ENCODE data around the gene PRR16. TPM values are rescaled to one million over a fixed set of nuclear protein-coding genes. Genes with fewer than 3 reads are reported as not detected.

The PRR16 gene
- total RNA-seq, 1 experiment from 2014 or later, result not detected

GRCh38 chr5:120532835-120533234 is 68.7 kb downstream of the PRR16 start:
- Histone ChIP-seq H3K4me1 (ENCODE audit: control insufficient read depth, insufficient read depth, low read length) (no peaks in the 10 kb centered on the region), H3K27ac (ENCODE audit: low read length) (no peak overlapping the region), H3K4me3 (ENCODE audit: low read depth in 2 of 2, low read length in 2 of 2) (no peak overlapping the region), H3K36me3 (ENCODE audit: control insufficient read depth, insufficient read depth, low read length) (no peaks in the 10 kb centered on the region), H3K9me3 (ENCODE audit: control insufficient read depth, insufficient read depth, low read depth, low read length) (no peaks in the 10 kb centered on the region), H3K27me3 (ENCODE audit: control insufficient read depth, insufficient read depth, low read length) (no peaks in the 10 kb centered on the region)
- ChIA-PET CTCF (no interaction called here), POLR2A (no interaction called here)
- in situ Hi-C loops (cut with HindIII; ENCODE audit: low pct_unique_long_range_greater_than_20kb, low sequenced_read_pairs), result no loop called here
- ATAC-seq (no peak), DNase-seq (ENCODE audit: low read depth, low spot score) (no peak)
- TF ChIP-seq REST (IDR thresholded peaks at IDR 0.05; ENCODE audit: insufficient read depth in 1 of 2, low read depth in 2 of 2, low read length in 1 of 2), result no peak
- no peak for TF ChIP-seq TCF7L2 (IDR thresholded peaks at IDR 0.05; ENCODE audit: low read depth, low read length)
- intact Hi-C loops (cut with micrococcal nuclease; ENCODE audit: unreplicated experiment), result no loop called here
- BruUV-seq (replicated peaks), result no TSS peak

GRCh38 chr5:120533581-120533980 is 69.5 kb downstream of the PRR16 start:
- CTCF ChIA-PET, result no interaction called here

More at GRCh38 chr5:120533581-120533980, 69.5 kb downstream of the PRR16 start:
- H3K4me1 ChIP-seq (ENCODE audit: control insufficient read depth, insufficient read depth, low read length), result no peaks in the 10 kb centered on the region
- ATAC-seq (no peak), DNase-seq (ENCODE audit: low read depth, low spot score) (no peak)
- no peaks in the 10 kb centered on the region for H3K9me3 ChIP-seq (ENCODE audit: control insufficient read depth, insufficient read depth, low read depth, low read length)
- H3K4me3 ChIP-seq (ENCODE audit: low read depth in 2 of 2, low read length in 2 of 2), result no peak overlapping the region
- POLR2A ChIA-PET, result no interaction called here
- BruUV-seq (replicated peaks), result no TSS peak
- H3K27ac ChIP-seq (ENCODE audit: low read length), result no peak overlapping the region
- in situ Hi-C loops (cut with HindIII; ENCODE audit: low pct_unique_long_range_greater_than_20kb, low sequenced_read_pairs), result no loop called here
- H3K36me3 ChIP-seq (ENCODE audit: control insufficient read depth, insufficient read depth, low read length), result no peaks in the 10 kb centered on the region
- intact Hi-C loops (cut with micrococcal nuclease; ENCODE audit: unreplicated experiment), result no loop called here
- no peaks in the 10 kb centered on the region for H3K27me3 ChIP-seq (ENCODE audit: control insufficient read depth, insufficient read depth, low read length)
- TF ChIP-seq POLR2AphosphoS5 (IDR thresholded peaks at IDR 0.05; ENCODE audit: low read depth, low read length) (no peak), CTCF (IDR thresholded peaks at IDR 0.05) (no peak), SIN3A (IDR thresholded peaks at IDR 0.05; ENCODE audit: borderline replicate concordance, insufficient read depth, low read depth, low read length) (no peak), TCF7L2 (IDR thresholded peaks at IDR 0.05; ENCODE audit: low read depth, low read length) (no peak), REST (IDR thresholded peaks at IDR 0.05; ENCODE audit: insufficient read depth in 1 of 2, low read depth in 2 of 2, low read length in 1 of 2) (no peak)

Measured in Panc1 (cell line).